Heart left ventricle (tissue), 16 donors: ENCODE measurements around the gene CBX1. TPM values are rescaled to one million over a fixed set of nuclear protein-coding genes. Genes with fewer than 3 reads are reported as not detected.

Experiments used
- ATAC-seq, 4 donors: fragments of 200-7000 bp; cut with Tn5 transposase; one replicate each; pipeline ENCODE4 v1.9.1; 2020 to 2022; ENCODE audit warnings: moderate library complexity in 4 of 4, mild to moderate bottlenecking in 3 of 4, moderate number of reproducible peaks in 1 of 4
- DNase-seq, 5 donors: peaks; one replicate each; pipeline ENCODE4 v3.0.0-alpha.2; 2020
- H3K27ac ChIP-seq, 12 donors: fragments of 200-600 bp; sonication (generic) in 4 of 12; one replicate each; pipeline versions ENCODE4 v1.5.0 to v1.8.0; 2016 to 2022; ENCODE audit warnings: mild to moderate bottlenecking in 2 of 12
- H3K27me3 ChIP-seq, 9 donors: fragments of 200-600 bp; sonication (generic) in 2 of 9; one replicate each; pipeline versions ENCODE4 v1.5.1 to v1.8.0; 2016 to 2022; ENCODE audit warnings: mild to moderate bottlenecking in 3 of 9
- H3K36me3 ChIP-seq, 9 donors: fragments of 200-600 bp; sonication (generic) in 2 of 9; one replicate each; pipeline versions ENCODE4 v1.5.0 to v1.8.0; 2018 to 2022; ENCODE audit warnings: mild to moderate bottlenecking in 2 of 9
- H3K4me1 ChIP-seq, 12 donors: fragments of 200-600 bp; sonication (generic) in 4 of 12; one replicate each; pipeline versions ENCODE4 v1.5.0 to v1.8.0; 2016 to 2022; ENCODE audit warnings: mild to moderate bottlenecking in 3 of 12
- H3K4me3 ChIP-seq, 12 donors: fragments of 200-600 bp; sonication (generic) in 4 of 12; one replicate each; pipeline versions ENCODE4 v1.5.0 to v1.8.0; 2017 to 2022; ENCODE audit warnings: mild to moderate bottlenecking in 9 of 12, moderate library complexity in 4 of 12
- H3K9me3 ChIP-seq, 12 donors: fragments of 200-600 bp; sonication (generic) in 4 of 12; one replicate each; pipeline versions ENCODE4 v1.5.0 to v1.8.0; 2016 to 2022; ENCODE audit warnings: mild to moderate bottlenecking in 1 of 12
- CTCF ChIP-seq, 12 donors: fragments of 200-600 bp; sonication (generic) in 4 of 12; IDR thresholded peaks; one replicate each; pipeline versions ENCODE4 v1.5.0 to v1.8.0; 2018 to 2022; ENCODE audit warnings: antibody characterized with exemption in 12 of 12, mild to moderate bottlenecking in 5 of 12
- WGBS, 4 donors: extraction: QIAGEN DNeasy Blood & Tissue Kit in 2 of 4; methylation state at CpG; one replicate each; pipeline versions ENCODE4 v1.1.5 to v1.1.7; 2013 to 2018; 5-methylcytosine and 5-hydroxymethylcytosine counted together
- intact Hi-C, 10 donors: fragments of 100-400 bp; cut with DNase I; formaldehyde crosslinking; loops; one replicate each; pipeline versions ENCODE4 v1.11.1 to v1.14.2; 2022
- microRNA counts, 2 donors: library from miRNA; unstranded; fragments of <30 nt; microRNA quantifications; one replicate each; lab custom pipeline; 2016
- microRNA-seq, 4 donors: library from miRNA; unstranded; fragments of <30 nt; microRNA quantifications; one replicate each; pipeline versions ENCODE4 to v1.2.0, GENCODE V29; 2017 to 2020
- polyA plus RNA-seq, 2 donors: library from polyadenylated mRNA; stranded (reverse); fragments of 200-250 nt; gene quantifications; one replicate each; pipeline ENCODE4 v1.2.3, GENCODE V29; 2013
- total RNA-seq, 9 donors: library from RNA; depleted of rRNA in 2 of 9; stranded (reverse); fragments of >200 nt in 2 of 9; fragmentation: NEBNext Ultra II Directional in 3 of 9; extraction: Animal tissue kit (Norgen Biotek cat#: 25700) in 3 of 9; gene quantifications; one replicate each; pipeline versions ENCODE4 v1.1.0 to v1.2.4, GENCODE V29; 2016 to 2023
- donor health status: ischemic (EF 13 %, LVEDD 7.1; RV severe dilation, severe dysfunction).
- donor health status: healthy with polysubstance abuse.
- donor health status: DM: no; HTN: yes; CAD: no.
- donor health status: DM: no; HTN: no; CAD: no.
- donor health status: ischemic (EF 25% LVEDD 6.9; RV normal size, moderate dysfunction).
- donor health status: ischemic (EF 25% LVEDD 5.7; RV mildly dilated, moderate dysfunction).
- donor health status: healthy.
- donor health status: DM: yes; HTN: yes; CAD: no.
- donor health status: ischemic (EF 35%, LVEDD 5.7; RV mildly dilated, moderate dysfunction).
- donor health status: nonischemic (EF 11% LVEDD 7.7; RV severe dilation, severe dysfunction).
- donor health status: DM: yes; HTN: yes; CAD: no.
- donor health status: PGD.
- donor health status: ischemic (EF 29% LVEDD 5.4; RV normal size, mild dysfunction).
- donor health status: nonischemic (EF 23%, LVEDD 6.1; RV moderate dilation, normal function).

The CBX1 gene
- total and polyA plus RNA-seq, 11 donors: 24.6 to 51.7 (median 37.9) TPM

- H3K9me3 ChIP-seq: no peaks in the 10 kb centered on the region
- H3K36me3 ChIP-seq: no peaks in the 10 kb centered on the region
- ATAC-seq (no peak), DNase-seq (no peak)
- WGBS, 4 donors: 66 to 74% (median 68%) methylated on average over 5 of the region's 5 CpGs
- intact Hi-C loops: loop anchor here in 4 of 10 donors (5.0 to 10.0 kb wide), 2 partner anchors 180 to 593 kb away; partner anchors contain the start of genes HOXB7 (in 3 of the 4), HOXB8 (in 3 of the 4) and SCRN2 (in 1 of the 4)
- H3K27me3 ChIP-seq: peaks cover 0 to 27% (median 0%) of the 10 kb centered on the region in 9 donors
- no peak overlapping the region for H3K4me3 ChIP-seq
- TF ChIP-seq CTCF (IDR thresholded peaks at IDR 0.05): no peak
- H3K27ac ChIP-seq: no peak overlapping the region
- peaks cover 6 to 51% (median 37%) of the 10 kb centered on the region in 12 donors for H3K4me1 ChIP-seq
Observed at GRCh38 chr17:48021934-48022333, 79.3 kb downstream of the CBX1 start.

MicroRNAs within 50 kb of the gene (microRNA counts, 767-probe panel; counts per million panel counts)
- 2,636 to 2,854 counts per million in 2 donors for microRNA hsa-miR-152 (lab: Ali Mortazavi, UCI)

Small RNA genes lying within 50 kb of the gene (microRNA-seq; reads per million reads assigned to microRNA genes)
- gene MIR152: 845 to 1,742 (median 1,192) reads per million in 4 donors

Other genes with a start within 250 kb of the CBX1 start
- gene SP2, start 205.2 kb downstream of the CBX1 start, total RNA-seq: 10 to 100 TPM; 11.1 to 21.2 (median 16.7) TPM
- 10 to 100 TPM in 1 of 2 donors, 1 to 10 TPM in 1; 4.1 to 15.8 TPM for gene SP2, start 205.2 kb downstream of the CBX1 start, polyA plus RNA-seq
- 10 to 100 TPM; 24.2 to 45.0 (median 36.1) TPM for gene PNPO, start 159.9 kb downstream of the CBX1 start, total RNA-seq
- gene PNPO, start 159.9 kb downstream of the CBX1 start, polyA plus RNA-seq: 10 to 100 TPM; 12.6 to 16.1 TPM
- 1 to 10 TPM in 1 of 9 donors, not detected in 8; 2.7 TPM for gene PRR15L, start 143.6 kb downstream of the CBX1 start, total RNA-seq
- gene PRR15L, start 143.6 kb downstream of the CBX1 start, polyA plus RNA-seq: under 1 TPM in 1 of 2 donors, not detected in 1; 0.04 TPM
- 10 to 100 TPM; 41.2 to 80.9 (median 53.6) TPM for gene CDK5RAP3, start 130.4 kb downstream of the CBX1 start, total RNA-seq
- gene CDK5RAP3, start 130.4 kb downstream of the CBX1 start, polyA plus RNA-seq: 10 to 100 TPM; 53.8 to 56.6 TPM
- 10 to 100 TPM; 35.4 to 64.3 (median 54.8) TPM for gene COPZ2, start 63.7 kb downstream of the CBX1 start, total RNA-seq
- gene COPZ2, start 63.7 kb downstream of the CBX1 start, polyA plus RNA-seq: 10 to 100 TPM; 13.2 to 48.2 TPM
- 1,000 to 10,000 TPM in 1 of 9 donors, 100 to 1,000 TPM in 8; 375 to 1,055 (median 606) TPM for gene NFE2L1, start 53.1 kb downstream of the CBX1 start, total RNA-seq
- 100 to 1,000 TPM; 254 to 385 TPM for gene NFE2L1, start 53.1 kb downstream of the CBX1 start, polyA plus RNA-seq
- 10 to 100 TPM in 7 of 9 donors, 1 to 10 TPM in 2; 8.5 to 25.0 (median 11.3) TPM for gene SNX11, start 6.3 kb upstream of the CBX1 start, total RNA-seq
- gene SNX11, start 6.3 kb upstream of the CBX1 start, polyA plus RNA-seq: 10 to 100 TPM in 1 of 2 donors, 1 to 10 TPM in 1; 5.2 to 30.8 TPM